ENCODE measurements around the gene XRCC3.

The XRCC3 gene

DNA sequence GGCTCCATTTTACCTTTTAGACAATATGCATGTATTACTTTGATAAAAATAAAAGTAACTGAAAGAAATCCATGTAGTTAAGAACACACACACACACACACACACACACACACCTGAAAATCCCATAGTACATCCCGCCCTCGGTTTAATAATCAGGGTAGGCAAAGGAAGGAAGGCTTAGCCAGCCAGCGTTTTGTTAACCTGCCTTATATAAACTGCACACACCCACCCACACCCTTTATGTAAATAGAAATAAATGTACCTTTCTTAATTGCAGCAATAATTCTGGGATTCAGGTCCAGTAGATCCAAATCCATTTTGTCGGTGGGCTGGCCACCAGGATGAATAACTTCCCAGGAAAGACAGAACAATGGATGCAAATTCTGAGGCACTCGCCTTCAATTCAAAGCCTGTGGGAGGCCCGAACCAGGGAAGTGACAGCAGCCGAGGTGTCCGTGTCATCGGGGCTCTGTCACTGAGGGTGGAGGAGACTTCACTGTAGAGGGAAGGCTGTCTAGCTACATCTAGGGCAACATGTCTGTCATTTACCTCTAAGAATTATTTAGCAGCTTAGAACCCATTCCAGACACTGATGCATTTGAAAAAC lies 4.4 kb downstream of the XRCC3 start:
- H3K27ac ChIP-seq (ENCODE audit: low read depth, low read length) = no peak overlapping the region
- peaks cover 25% of the 10 kb centered on the region for H3K79me2 ChIP-seq (ENCODE audit: insufficient read depth, low read length)
- no peaks in the 10 kb centered on the region for H3K27me3 ChIP-seq (ENCODE audit: low read length)
- H3K36me3 ChIP-seq (ENCODE audit: low read length) = no peaks in the 10 kb centered on the region
- no peak overlapping the region for H2AFZ ChIP-seq (ENCODE audit: low read depth, low read length, severe bottlenecking)
- TF ChIP-seq, protein P1, sequence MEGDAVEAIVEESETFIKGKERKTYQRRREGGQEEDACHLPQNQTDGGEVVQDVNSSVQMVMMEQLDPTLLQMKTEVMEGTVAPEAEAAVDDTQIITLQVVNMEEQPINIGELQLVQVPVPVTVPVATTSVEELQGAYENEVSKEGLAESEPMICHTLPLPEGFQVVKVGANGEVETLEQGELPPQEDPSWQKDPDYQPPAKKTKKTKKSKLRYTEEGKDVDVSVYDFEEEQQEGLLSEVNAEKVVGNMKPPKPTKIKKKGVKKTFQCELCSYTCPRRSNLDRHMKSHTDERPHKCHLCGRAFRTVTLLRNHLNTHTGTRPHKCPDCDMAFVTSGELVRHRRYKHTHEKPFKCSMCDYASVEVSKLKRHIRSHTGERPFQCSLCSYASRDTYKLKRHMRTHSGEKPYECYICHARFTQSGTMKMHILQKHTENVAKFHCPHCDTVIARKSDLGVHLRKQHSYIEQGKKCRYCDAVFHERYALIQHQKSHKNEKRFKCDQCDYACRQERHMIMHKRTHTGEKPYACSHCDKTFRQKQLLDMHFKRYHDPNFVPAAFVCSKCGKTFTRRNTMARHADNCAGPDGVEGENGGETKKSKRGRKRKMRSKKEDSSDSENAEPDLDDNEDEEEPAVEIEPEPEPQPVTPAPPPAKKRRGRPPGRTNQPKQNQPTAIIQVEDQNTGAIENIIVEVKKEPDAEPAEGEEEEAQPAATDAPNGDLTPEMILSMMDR (IDR thresholded peaks at IDR 0.05; ENCODE audit: insufficient read depth, low read length, poor library complexity, severe bottlenecking) = no peak
- TF ChIP-seq EZH2phosphoT487 (conservative IDR thresholded peaks at IDR 0.05; ENCODE audit: low read length) = no peak
- no peak overlapping the region for H3K9ac ChIP-seq (ENCODE audit: low read length)
- no peaks in the 10 kb centered on the region for H4K20me1 ChIP-seq (ENCODE audit: low read depth, low read length)
- H3K9me2 ChIP-seq (replicated peaks; ENCODE audit: insufficient read depth, low read length) = no peaks in the 10 kb centered on the region
- 0 out of 2 replicates have a peak, but pooled peaks cover 6% of the 10 kb centered on the region for H3F3A ChIP-seq (ENCODE audit: insufficient read depth)
- H3K4me3 ChIP-seq (ENCODE audit: insufficient read depth, low read length, poor library complexity, severe bottlenecking) = no peak overlapping the region
- H3K9me3 ChIP-seq (ENCODE audit: insufficient read depth, low read length) = no peaks in the 10 kb centered on the region
- H3K4me2 ChIP-seq (ENCODE audit: low read depth, low read length, poor library complexity, severe bottlenecking) = no peak overlapping the region

DNA sequence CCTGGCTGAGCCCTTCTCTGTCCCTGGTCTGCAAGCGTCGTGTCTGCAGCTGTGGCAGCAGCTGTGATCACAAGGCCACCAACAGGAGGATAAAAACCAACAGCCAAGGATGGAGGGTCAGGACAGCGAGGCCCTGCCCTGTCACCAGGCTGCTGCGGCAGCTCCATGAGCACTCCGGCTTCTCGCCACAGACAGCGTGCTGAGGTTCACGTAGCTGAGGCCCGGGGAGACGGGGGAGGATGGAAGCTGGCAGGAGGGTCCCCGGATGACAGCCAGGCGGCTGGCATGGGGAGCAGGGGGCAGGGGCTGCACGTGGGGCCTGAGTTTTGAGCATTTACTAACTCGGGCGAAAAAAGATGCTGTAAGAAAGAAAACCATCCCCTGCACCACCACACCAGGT lies 5.4 kb downstream of the XRCC3 start:
- Histone ChIP-seq H3K9ac (ENCODE audit: low read length) (no peak overlapping the region), H3F3A (ENCODE audit: insufficient read depth) (0 out of 2 replicates have a peak, but pooled peaks cover 6% of the 10 kb centered on the region), H3K9me2 (replicated peaks; ENCODE audit: insufficient read depth, low read length) (no peaks in the 10 kb centered on the region), H3K27me3 (ENCODE audit: low read length) (no peaks in the 10 kb centered on the region), H3K36me3 (ENCODE audit: low read length) (no peaks in the 10 kb centered on the region), H3K79me2 (ENCODE audit: insufficient read depth, low read length) (peaks cover 22% of the 10 kb centered on the region), H2AFZ (ENCODE audit: low read depth, low read length, severe bottlenecking) (no peak overlapping the region), H4K20me1 (ENCODE audit: low read depth, low read length) (no peaks in the 10 kb centered on the region), H3K4me2 (ENCODE audit: low read depth, low read length, poor library complexity, severe bottlenecking) (no peak overlapping the region), H3K27ac (ENCODE audit: low read depth, low read length) (no peak overlapping the region), H3K9me3 (ENCODE audit: insufficient read depth, low read length) (no peaks in the 10 kb centered on the region), H3K4me3 (ENCODE audit: insufficient read depth, low read length, poor library complexity, severe bottlenecking) (no peak overlapping the region)
- TF ChIP-seq, protein P1 (IDR thresholded peaks at IDR 0.05; ENCODE audit: insufficient read depth, low read length, poor library complexity, severe bottlenecking) = no peak
- TF ChIP-seq EZH2phosphoT487 (conservative IDR thresholded peaks at IDR 0.05; ENCODE audit: low read length) = no peak

GRCh38 chr14:103708750-103709187 lies 6.5 kb downstream of the XRCC3 start:
- TF ChIP-seq, protein P1 (IDR thresholded peaks at IDR 0.05; ENCODE audit: insufficient read depth, low read length, poor library complexity, severe bottlenecking) = no peak
- no peak for TF ChIP-seq EZH2phosphoT487 (conservative IDR thresholded peaks at IDR 0.05; ENCODE audit: low read length)
- Histone ChIP-seq H3K9me2 (replicated peaks; ENCODE audit: insufficient read depth, low read length) (no peaks in the 10 kb centered on the region), H4K20me1 (ENCODE audit: low read depth, low read length) (no peaks in the 10 kb centered on the region), H3K27ac (ENCODE audit: low read depth, low read length) (no peak overlapping the region), H3K79me2 (ENCODE audit: insufficient read depth, low read length) (peaks cover 11% of the 10 kb centered on the region), H3K27me3 (ENCODE audit: low read length) (no peaks in the 10 kb centered on the region), H3K4me3 (ENCODE audit: insufficient read depth, low read length, poor library complexity, severe bottlenecking) (no peak overlapping the region), H3K9ac (ENCODE audit: low read length) (no peak overlapping the region), H3K36me3 (ENCODE audit: low read length) (no peaks in the 10 kb centered on the region), H3K4me2 (ENCODE audit: low read depth, low read length, poor library complexity, severe bottlenecking) (no peak overlapping the region), H3F3A (ENCODE audit: insufficient read depth) (0 out of 2 replicates have a peak, but pooled peaks cover under 1% of the 10 kb centered on the region), H2AFZ (ENCODE audit: low read depth, low read length, severe bottlenecking) (no peak overlapping the region), H3K9me3 (ENCODE audit: insufficient read depth, low read length) (no peaks in the 10 kb centered on the region)

Data from SU-DHL-6 (cell line).